ENCODE data around the gene PRSS22.
A peak's percentile ranks its signal among the peaks of the same experiment; 100 is the strongest.

The PRSS22 gene

GRCh38 chr16:2852731-2853507 is 5.1 kb downstream of the PRSS22 start:
- DNase-seq (ENCODE audit: low read depth): no peak

GRCh38 chr16:2852003-2852730 is 5.8 kb downstream of the PRSS22 start:
- no peak for DNase-seq (ENCODE audit: low read depth)

GRCh38 chr16:2848933-2849725 is 8.8 kb downstream of the PRSS22 start:
- DNase-seq (ENCODE audit: low read depth): no peak

GRCh38 chr16:2846511-2847310 is 11.3 kb downstream of the PRSS22 start:
- no peak for DNase-seq (ENCODE audit: low read depth)

GRCh38 chr16:2845116-2845515 is 12.9 kb downstream of the PRSS22 start:
- no peak for DNase-seq (ENCODE audit: low read depth)

GRCh38 chr16:2843526-2843925 is 14.4 kb downstream of the PRSS22 start:
- DNase-seq (ENCODE audit: low read depth): no peak

- DNase-seq (ENCODE audit: low read depth): no peak
Measured at GRCh38 chr16:2842340-2843000, 15.5 kb downstream of the PRSS22 start.

- no peak for DNase-seq (ENCODE audit: low read depth)
Measured at GRCh38 chr16:2841606-2842339, 16.2 kb downstream of the PRSS22 start.

- DNase-seq (ENCODE audit: low read depth): no peak
Measured at GRCh38 chr16:2840914-2841313, 17.1 kb downstream of the PRSS22 start.

- DNase-seq (ENCODE audit: low read depth): no peak
Measured at GRCh38 chr16:2839650-2840450, 18.1 kb downstream of the PRSS22 start.

GRCh38 chr16:2838928-2839327 is 19.0 kb downstream of the PRSS22 start:
- peak; percentile 43 for DNase-seq (ENCODE audit: low read depth)

GRCh38 chr16:2836646-2837508 is 21.1 kb downstream of the PRSS22 start:
- DNase-seq (ENCODE audit: low read depth): no peak

GRCh38 chr16:2835638-2836493 is 22.1 kb downstream of the PRSS22 start:
- DNase-seq (ENCODE audit: low read depth): peak; percentile 98

GRCh38 chr16:2834968-2835367 is 23.0 kb downstream of the PRSS22 start:
- no peak for DNase-seq (ENCODE audit: low read depth)

- DNase-seq (ENCODE audit: low read depth): no peak
Measured at GRCh38 chr16:2833776-2834175, 24.2 kb downstream of the PRSS22 start.

GRCh38 chr16:2831203-2831602 is 26.8 kb downstream of the PRSS22 start:
- no peak for DNase-seq (ENCODE audit: low read depth)

- DNase-seq (ENCODE audit: low read depth): no peak
Measured at GRCh38 chr16:2830355-2830695, 27.6 kb downstream of the PRSS22 start.
